SK-N-SH (cell line): ENCODE measurements around the gene MYL5.
A peak's percentile ranks its signal among the peaks of the same experiment; 100 is the strongest.

ENCODE experiments used
- EZH2phosphoT487 ChIP-seq: fragments of 200-600 bp; sonication (generic); IDR thresholded peaks from 2 replicates; pipeline ENCODE4 v1.6.1; 2017; ENCODE audit warnings: low read depth, mixed run types, mild to moderate bottlenecking, antibody characterized with exemption, moderate library complexity, borderline replicate concordance
- TAF1 ChIP-seq: IDR thresholded peaks from 2 replicates; pipeline ENCODE4 v1.6.1; 2012; ENCODE audit warnings: low read depth, mild to moderate bottlenecking, low read length, moderate library complexity, borderline replicate concordance
- TF ChIP-seq, protein P1 (sequence below): IDR thresholded peaks from 2 replicates; pipeline ENCODE4 v1.6.1; 2012; ENCODE audit warnings: mild to moderate bottlenecking, low read depth, low read length, moderate library complexity
- TF ChIP-seq, protein P2 (sequence below): fragments of 200-600 bp; sonication (generic); IDR thresholded peaks from 2 replicates; pipeline ENCODE4 v1.6.1; 2017; ENCODE audit warnings: antibody characterized with exemption, mild to moderate bottlenecking, moderate library complexity

DNA sequence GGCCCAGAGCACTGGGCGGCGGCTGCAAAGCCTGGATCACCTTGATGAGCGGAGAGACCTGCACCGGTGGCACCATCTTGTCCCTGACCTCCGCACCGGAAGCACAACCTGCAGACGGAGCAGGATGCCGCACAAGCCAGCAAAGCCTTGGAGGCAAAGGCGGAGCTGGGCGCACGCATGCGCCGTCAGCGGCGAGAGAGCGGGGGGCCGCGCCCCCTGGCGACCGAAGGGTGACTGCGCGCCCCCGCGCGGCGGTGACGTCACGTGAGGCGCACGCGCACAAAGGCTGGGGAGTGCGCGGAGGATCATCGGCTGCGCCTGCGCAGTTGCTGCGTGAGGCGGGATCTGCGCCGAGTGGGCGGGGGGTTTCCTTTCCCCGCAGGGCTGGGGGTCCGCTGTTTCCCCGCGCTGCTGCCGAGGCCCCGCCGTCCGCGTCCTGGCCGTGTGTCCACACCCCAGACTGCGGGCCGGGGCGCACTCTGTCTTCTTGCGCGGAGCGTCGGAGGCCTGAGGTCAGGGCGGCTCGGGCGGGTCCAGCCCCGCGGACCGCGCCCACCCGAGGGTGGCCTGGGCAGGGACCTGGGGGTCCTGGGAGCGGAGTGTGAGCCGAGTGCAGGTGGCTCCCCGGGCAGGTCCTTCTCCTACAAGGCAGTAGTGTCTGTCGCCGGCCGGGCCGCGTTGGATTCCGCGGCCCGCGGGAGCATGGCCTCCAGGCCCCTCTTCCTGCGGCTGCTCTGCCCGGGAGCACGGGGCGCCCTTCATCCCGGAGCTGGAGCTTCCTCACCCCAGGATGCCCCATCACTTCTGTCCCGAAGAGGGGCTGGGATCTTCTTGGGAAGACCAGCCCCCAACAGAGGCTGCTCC lies at the start of gene MYL5, which contains the start of gene ATP5ME:
- TF ChIP-seq TAF1 (peak; percentile 88), EZH2phosphoT487 (no peak)
- TF ChIP-seq, protein P1, sequence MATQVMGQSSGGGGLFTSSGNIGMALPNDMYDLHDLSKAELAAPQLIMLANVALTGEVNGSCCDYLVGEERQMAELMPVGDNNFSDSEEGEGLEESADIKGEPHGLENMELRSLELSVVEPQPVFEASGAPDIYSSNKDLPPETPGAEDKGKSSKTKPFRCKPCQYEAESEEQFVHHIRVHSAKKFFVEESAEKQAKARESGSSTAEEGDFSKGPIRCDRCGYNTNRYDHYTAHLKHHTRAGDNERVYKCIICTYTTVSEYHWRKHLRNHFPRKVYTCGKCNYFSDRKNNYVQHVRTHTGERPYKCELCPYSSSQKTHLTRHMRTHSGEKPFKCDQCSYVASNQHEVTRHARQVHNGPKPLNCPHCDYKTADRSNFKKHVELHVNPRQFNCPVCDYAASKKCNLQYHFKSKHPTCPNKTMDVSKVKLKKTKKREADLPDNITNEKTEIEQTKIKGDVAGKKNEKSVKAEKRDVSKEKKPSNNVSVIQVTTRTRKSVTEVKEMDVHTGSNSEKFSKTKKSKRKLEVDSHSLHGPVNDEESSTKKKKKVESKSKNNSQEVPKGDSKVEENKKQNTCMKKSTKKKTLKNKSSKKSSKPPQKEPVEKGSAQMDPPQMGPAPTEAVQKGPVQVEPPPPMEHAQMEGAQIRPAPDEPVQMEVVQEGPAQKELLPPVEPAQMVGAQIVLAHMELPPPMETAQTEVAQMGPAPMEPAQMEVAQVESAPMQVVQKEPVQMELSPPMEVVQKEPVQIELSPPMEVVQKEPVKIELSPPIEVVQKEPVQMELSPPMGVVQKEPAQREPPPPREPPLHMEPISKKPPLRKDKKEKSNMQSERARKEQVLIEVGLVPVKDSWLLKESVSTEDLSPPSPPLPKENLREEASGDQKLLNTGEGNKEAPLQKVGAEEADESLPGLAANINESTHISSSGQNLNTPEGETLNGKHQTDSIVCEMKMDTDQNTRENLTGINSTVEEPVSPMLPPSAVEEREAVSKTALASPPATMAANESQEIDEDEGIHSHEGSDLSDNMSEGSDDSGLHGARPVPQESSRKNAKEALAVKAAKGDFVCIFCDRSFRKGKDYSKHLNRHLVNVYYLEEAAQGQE: peak; percentile 18; the same call in 1 of the 2 replicates
- TF ChIP-seq, protein P2, sequence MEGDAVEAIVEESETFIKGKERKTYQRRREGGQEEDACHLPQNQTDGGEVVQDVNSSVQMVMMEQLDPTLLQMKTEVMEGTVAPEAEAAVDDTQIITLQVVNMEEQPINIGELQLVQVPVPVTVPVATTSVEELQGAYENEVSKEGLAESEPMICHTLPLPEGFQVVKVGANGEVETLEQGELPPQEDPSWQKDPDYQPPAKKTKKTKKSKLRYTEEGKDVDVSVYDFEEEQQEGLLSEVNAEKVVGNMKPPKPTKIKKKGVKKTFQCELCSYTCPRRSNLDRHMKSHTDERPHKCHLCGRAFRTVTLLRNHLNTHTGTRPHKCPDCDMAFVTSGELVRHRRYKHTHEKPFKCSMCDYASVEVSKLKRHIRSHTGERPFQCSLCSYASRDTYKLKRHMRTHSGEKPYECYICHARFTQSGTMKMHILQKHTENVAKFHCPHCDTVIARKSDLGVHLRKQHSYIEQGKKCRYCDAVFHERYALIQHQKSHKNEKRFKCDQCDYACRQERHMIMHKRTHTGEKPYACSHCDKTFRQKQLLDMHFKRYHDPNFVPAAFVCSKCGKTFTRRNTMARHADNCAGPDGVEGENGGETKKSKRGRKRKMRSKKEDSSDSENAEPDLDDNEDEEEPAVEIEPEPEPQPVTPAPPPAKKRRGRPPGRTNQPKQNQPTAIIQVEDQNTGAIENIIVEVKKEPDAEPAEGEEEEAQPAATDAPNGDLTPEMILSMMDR: peak; percentile 82
